Measurements from ENCODE around the gene PSMG1. TPM values are rescaled to one million over a fixed set of nuclear protein-coding genes. Genes with fewer than 3 reads are reported as not detected.
"Not testable (repeated sequence)": the region's sequence is repeated elsewhere in the genome, so short reads cannot be mapped to it uniquely, and the experiment has no call there.

The PSMG1 gene
- total and polyA plus RNA-seq, 2 donors (not counting 3 experiments of a cell fraction or from before 2014, with no cell fraction given) = 43.2 to 75.9 TPM

DNA sequence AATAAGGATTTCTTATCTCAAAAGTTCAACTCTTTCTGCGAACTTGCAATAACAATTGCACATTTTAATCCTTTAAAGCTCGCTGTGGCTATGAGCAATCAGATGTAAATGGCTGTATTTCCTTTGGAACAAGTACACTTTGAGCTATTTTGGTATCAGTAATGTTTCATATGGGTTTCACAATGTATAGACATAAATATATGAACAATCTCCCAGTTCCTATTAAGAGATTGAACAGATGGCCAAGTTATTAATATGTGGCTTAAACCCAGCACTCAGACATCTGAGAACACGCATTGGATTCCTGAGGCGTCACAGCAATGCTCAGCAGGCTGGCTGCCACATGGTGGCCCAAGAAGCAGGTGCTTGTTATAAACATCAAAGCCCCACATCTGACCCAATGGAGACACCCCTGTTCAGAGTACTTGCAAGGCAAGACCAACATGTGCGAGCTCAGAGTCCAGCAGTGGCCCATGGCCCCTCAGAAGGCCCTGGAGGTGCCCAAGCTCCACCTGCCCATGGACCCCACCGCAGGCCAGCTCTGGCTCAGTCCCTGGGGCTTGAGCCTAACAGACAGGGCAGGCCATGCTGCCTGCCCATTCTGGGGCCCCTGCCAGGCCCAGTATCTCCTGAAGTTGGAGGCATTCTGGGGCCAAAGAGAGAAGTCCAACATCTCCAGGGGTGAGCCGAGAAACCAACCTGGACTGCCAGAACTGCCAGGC, 23.7 kb downstream of the PSMG1 start:
- DNase-seq (ENCODE audit: low read depth, low spot score) = no peak
- no peak overlapping the region for H3K4me2 ChIP-seq (ENCODE audit: insufficient read depth, low read length)
- FAIRE-seq = no peak
- TF ChIP-seq EZH2 (IDR thresholded peaks at IDR 0.05; ENCODE audit: borderline replicate concordance, low read depth, low read length, severe bottlenecking) = no peak
- no peak for TF ChIP-seq GATA2 (IDR thresholded peaks at IDR 0.05; ENCODE audit: insufficient read depth, insufficient read length, low read depth, low read length)
- no peak for TF ChIP-seq POLR2A (IDR thresholded peaks at IDR 0.05; ENCODE audit: low read depth, low read length)
- TF ChIP-seq, protein P1, sequence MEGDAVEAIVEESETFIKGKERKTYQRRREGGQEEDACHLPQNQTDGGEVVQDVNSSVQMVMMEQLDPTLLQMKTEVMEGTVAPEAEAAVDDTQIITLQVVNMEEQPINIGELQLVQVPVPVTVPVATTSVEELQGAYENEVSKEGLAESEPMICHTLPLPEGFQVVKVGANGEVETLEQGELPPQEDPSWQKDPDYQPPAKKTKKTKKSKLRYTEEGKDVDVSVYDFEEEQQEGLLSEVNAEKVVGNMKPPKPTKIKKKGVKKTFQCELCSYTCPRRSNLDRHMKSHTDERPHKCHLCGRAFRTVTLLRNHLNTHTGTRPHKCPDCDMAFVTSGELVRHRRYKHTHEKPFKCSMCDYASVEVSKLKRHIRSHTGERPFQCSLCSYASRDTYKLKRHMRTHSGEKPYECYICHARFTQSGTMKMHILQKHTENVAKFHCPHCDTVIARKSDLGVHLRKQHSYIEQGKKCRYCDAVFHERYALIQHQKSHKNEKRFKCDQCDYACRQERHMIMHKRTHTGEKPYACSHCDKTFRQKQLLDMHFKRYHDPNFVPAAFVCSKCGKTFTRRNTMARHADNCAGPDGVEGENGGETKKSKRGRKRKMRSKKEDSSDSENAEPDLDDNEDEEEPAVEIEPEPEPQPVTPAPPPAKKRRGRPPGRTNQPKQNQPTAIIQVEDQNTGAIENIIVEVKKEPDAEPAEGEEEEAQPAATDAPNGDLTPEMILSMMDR (IDR thresholded peaks at IDR 0.05; ENCODE audit: extremely low read depth in 1 of 2, insufficient read depth in 1 of 2, low read depth in 1 of 2, low read length in 2 of 2) = no peak
- TF ChIP-seq JUN (IDR thresholded peaks at IDR 0.05; ENCODE audit: borderline replicate concordance, insufficient read depth, insufficient read length, low read depth) = no peak
- no peak for TF ChIP-seq MYC (IDR thresholded peaks at IDR 0.05; ENCODE audit: low read depth, low read length)
- TF ChIP-seq POLR2AphosphoS5 (IDR thresholded peaks at IDR 0.05; ENCODE audit: insufficient read depth, low read depth, low read length) = no peak
- TF ChIP-seq, protein P2, sequence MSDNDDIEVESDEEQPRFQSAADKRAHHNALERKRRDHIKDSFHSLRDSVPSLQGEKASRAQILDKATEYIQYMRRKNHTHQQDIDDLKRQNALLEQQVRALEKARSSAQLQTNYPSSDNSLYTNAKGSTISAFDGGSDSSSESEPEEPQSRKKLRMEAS (IDR thresholded peaks at IDR 0.05; ENCODE audit: insufficient read depth, insufficient read length) = no peak
- TF ChIP-seq FOS (IDR thresholded peaks at IDR 0.05; ENCODE audit: borderline replicate concordance, insufficient read depth, low read length) = no peak
- ChIA-PET POLR2A (no interaction called here), CTCF (interaction anchor here (0.8 to 1.2 kb wide), 2 partner anchors 21 to 654 kb away, joined by 3 read pairs; no protein-coding TSS in a partner anchor)
- no peaks in the 10 kb centered on the region for H4K20me1 ChIP-seq (replicated peaks; ENCODE audit: control insufficient read depth, extremely low read depth, insufficient read depth, low read length)
- no peaks in the 10 kb centered on the region for H3K9me3 ChIP-seq (replicated peaks; ENCODE audit: control insufficient read depth, insufficient read depth, low read length)
- H3K27ac ChIP-seq (ENCODE audit: insufficient read depth, low read depth, low read length) = no peak overlapping the region
- dilution Hi-C loops (cut with MboI; ENCODE audit: extremely low pct_ligation_motif_present, low sequenced_read_pairs) (loop anchor here (25.0 kb wide), 1 partner anchor 422 kb away; no protein-coding TSS in a partner anchor), intact Hi-C loops (cut with micrococcal nuclease) (no loop called here)
- no peak overlapping the region for H3K9ac ChIP-seq (replicated peaks; ENCODE audit: extremely low read depth, insufficient read depth, low read length)
- H3K4me1 ChIP-seq (ENCODE audit: control insufficient read depth, extremely low read depth, insufficient read depth, low read length) = peaks cover 2% of the 10 kb centered on the region
- no peak overlapping the region for H2AFZ ChIP-seq (ENCODE audit: low read depth, low read length)
- H3K4me3 ChIP-seq (replicated peaks in 1 of 3; ENCODE audit: insufficient read depth in 1 of 3, low read depth in 1 of 3, low read length in 3 of 3) = no peak overlapping the region
- no peaks in the 10 kb centered on the region for H3K27me3 ChIP-seq (ENCODE audit: control insufficient read depth in 2 of 2, insufficient read depth in 2 of 2, low read length in 2 of 2)
- H3K9me1 ChIP-seq (replicated peaks; ENCODE audit: control insufficient read depth, extremely low read depth, insufficient read depth, low read length) = no peaks in the 10 kb centered on the region
- no peaks in the 10 kb centered on the region for H3K79me2 ChIP-seq (ENCODE audit: control insufficient read depth, insufficient read depth, low read length)
- no peaks in the 10 kb centered on the region for H3K36me3 ChIP-seq (ENCODE audit: control insufficient read depth in 2 of 2, extremely low read depth in 1 of 2, insufficient read depth in 2 of 2, low read length in 2 of 2)
- no TSS peak for BruUV-seq (replicated peaks)

DNA sequence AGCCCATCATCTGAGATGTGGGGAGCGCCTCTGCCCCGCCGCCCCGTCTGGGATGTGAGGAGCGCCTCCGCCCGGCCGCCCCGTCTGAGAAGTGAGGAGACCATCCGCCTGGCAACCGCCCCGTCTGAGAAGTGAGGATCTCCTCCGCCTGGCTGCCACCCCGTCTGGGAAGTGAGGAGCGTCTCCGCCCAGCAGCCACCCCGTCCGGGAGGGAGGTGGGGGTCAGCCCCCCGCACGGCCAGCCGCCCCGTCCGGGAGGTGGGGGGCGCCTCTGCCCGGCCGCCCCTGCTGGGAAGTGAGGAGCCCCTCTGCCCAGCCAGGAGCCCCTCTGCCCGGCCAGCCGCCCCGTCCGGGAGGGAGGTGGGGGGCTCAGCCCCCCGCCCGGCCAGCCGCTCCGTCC, 26.0 kb downstream of the PSMG1 start:
- intact Hi-C loops (cut with micrococcal nuclease); H3K36me3 ChIP-seq (ENCODE audit: control insufficient read depth in 2 of 2, extremely low read depth in 1 of 2, insufficient read depth in 2 of 2, low read length in 2 of 2): not testable (repeated sequence)

More for the DNA sequence above, 26.0 kb downstream of the PSMG1 start:
- DNase-seq (ENCODE audit: low read depth, low spot score); H2AFZ ChIP-seq (ENCODE audit: low read depth, low read length); H3K9me3 ChIP-seq (replicated peaks; ENCODE audit: control insufficient read depth, insufficient read depth, low read length); POLR2A ChIA-PET; H4K20me1 ChIP-seq (replicated peaks; ENCODE audit: control insufficient read depth, extremely low read depth, insufficient read depth, low read length); H3K4me2 ChIP-seq (ENCODE audit: insufficient read depth, low read length); H3K4me3 ChIP-seq (replicated peaks in 1 of 3; ENCODE audit: insufficient read depth in 1 of 3, low read depth in 1 of 3, low read length in 3 of 3); FAIRE-seq; H3K4me1 ChIP-seq (ENCODE audit: control insufficient read depth, extremely low read depth, insufficient read depth, low read length); H3K9ac ChIP-seq (replicated peaks; ENCODE audit: extremely low read depth, insufficient read depth, low read length); H3K27me3 ChIP-seq (ENCODE audit: control insufficient read depth in 2 of 2, insufficient read depth in 2 of 2, low read length in 2 of 2); H3K79me2 ChIP-seq (ENCODE audit: control insufficient read depth, insufficient read depth, low read length); H3K9me1 ChIP-seq (replicated peaks; ENCODE audit: control insufficient read depth, extremely low read depth, insufficient read depth, low read length); CTCF ChIA-PET; H3K27ac ChIP-seq (ENCODE audit: insufficient read depth, low read depth, low read length); BruUV-seq (replicated peaks): not testable (repeated sequence)
- dilution Hi-C loops (cut with MboI; ENCODE audit: extremely low pct_ligation_motif_present, low sequenced_read_pairs) = loop anchor here (25.0 kb wide), 1 partner anchor 420 kb away; no protein-coding TSS in a partner anchor
